OCI-LY3 (cell line): ENCODE data around the gene NSRP1.

ENCODE experiments used
- EZH2phosphoT487 ChIP-seq: fragments of 200-600 bp; shearing (Covaris generic); IDR thresholded peaks from 2 replicates; pipeline ENCODE4 v1.6.1; 2018; ENCODE audit warnings: antibody characterized with exemption, mixed run types, low read depth
- TF ChIP-seq, protein P1 (sequence below): fragments of 200-600, 300-600 bp; sonication (generic); IDR thresholded peaks from 2 replicates; pipeline ENCODE4 v1.5.1; 2014; ENCODE audit warnings: antibody characterized with exemption, low read length, low read depth

DNA sequence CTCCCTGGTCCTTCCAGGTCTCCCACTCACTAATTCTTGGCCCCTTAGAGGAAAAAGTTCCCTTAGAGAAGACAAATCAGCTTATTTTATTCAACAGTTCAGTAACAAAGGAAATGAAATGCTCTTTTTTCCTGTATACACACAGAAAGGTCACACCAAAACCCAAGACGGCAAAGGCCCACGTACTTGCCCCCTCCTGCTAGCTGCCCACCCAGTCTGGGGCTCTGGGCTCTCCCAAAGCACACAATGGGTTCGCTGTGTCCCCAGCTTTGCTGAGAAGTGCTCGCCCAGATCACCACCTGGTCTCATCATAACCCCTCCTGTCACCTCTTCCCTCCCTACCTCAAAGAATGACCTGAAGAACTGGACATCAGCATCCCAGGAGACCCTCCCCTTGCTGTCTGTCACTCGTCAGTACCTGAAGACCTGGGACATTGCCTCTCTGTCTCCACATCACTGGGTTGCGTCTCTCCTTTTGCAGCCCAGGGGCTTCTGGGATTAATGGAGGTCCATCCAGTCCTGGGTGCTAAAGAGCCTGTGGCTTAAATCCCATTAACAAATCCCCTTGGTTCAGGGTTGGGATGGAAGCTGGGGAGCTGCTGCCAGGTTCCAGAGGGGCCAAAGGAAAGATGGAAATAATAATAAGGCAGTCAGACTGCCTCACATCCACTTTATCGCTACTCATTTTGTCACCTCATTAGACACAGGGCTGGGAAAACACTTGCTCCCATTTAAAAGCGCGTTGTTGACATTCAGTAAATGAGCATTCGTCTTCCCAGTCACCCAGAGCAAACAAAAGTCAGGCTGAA lies 115.6 kb downstream of the NSRP1 start:
- TF ChIP-seq, protein P1, sequence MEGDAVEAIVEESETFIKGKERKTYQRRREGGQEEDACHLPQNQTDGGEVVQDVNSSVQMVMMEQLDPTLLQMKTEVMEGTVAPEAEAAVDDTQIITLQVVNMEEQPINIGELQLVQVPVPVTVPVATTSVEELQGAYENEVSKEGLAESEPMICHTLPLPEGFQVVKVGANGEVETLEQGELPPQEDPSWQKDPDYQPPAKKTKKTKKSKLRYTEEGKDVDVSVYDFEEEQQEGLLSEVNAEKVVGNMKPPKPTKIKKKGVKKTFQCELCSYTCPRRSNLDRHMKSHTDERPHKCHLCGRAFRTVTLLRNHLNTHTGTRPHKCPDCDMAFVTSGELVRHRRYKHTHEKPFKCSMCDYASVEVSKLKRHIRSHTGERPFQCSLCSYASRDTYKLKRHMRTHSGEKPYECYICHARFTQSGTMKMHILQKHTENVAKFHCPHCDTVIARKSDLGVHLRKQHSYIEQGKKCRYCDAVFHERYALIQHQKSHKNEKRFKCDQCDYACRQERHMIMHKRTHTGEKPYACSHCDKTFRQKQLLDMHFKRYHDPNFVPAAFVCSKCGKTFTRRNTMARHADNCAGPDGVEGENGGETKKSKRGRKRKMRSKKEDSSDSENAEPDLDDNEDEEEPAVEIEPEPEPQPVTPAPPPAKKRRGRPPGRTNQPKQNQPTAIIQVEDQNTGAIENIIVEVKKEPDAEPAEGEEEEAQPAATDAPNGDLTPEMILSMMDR: no peak
- TF ChIP-seq EZH2phosphoT487: no peak
